ENCODE measurements around the gene TMEM163.
"Not testable (repeated sequence)": the region's sequence is repeated elsewhere in the genome, so short reads cannot be mapped to it uniquely, and the experiment has no call there.

TMEM163 gene

DNA sequence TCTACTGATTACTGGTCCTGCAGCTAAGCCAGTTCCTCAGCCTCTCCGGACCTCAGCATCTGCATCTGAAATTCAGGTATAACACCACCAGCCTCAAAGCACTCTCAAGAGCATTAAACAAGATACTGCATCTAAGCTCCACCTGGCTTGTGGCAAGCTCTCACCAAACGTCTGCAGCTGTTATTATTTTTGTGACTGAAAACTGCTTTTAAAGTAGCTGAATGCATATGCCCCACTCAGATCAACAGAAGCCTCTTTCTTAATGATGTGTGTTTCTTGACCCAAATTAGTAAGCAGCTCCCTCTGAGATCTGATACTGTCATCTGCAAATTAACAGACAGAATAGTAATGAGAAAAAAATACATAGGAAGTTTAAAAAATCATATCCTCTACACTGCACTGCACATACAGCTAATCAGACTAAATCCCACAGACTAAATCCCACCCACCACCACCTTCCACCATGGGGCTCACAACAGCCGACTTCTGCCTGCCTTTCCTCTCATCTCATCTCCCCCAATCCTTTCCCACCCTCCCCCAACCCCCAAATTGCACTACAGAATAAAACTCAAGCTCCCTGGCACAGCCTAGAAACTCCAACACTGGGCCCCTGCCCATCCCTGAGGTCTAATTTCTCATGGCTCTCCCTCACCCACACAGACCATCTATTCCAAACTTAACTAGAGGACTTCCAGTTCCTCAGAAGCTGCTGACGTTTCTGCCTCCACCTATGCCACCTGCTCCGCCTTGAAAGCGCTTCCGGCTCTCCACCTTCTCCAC is 52.9 kb downstream of the TMEM163 start:
- no peak for DNase-seq (ENCODE audit: low spot score)

DNA sequence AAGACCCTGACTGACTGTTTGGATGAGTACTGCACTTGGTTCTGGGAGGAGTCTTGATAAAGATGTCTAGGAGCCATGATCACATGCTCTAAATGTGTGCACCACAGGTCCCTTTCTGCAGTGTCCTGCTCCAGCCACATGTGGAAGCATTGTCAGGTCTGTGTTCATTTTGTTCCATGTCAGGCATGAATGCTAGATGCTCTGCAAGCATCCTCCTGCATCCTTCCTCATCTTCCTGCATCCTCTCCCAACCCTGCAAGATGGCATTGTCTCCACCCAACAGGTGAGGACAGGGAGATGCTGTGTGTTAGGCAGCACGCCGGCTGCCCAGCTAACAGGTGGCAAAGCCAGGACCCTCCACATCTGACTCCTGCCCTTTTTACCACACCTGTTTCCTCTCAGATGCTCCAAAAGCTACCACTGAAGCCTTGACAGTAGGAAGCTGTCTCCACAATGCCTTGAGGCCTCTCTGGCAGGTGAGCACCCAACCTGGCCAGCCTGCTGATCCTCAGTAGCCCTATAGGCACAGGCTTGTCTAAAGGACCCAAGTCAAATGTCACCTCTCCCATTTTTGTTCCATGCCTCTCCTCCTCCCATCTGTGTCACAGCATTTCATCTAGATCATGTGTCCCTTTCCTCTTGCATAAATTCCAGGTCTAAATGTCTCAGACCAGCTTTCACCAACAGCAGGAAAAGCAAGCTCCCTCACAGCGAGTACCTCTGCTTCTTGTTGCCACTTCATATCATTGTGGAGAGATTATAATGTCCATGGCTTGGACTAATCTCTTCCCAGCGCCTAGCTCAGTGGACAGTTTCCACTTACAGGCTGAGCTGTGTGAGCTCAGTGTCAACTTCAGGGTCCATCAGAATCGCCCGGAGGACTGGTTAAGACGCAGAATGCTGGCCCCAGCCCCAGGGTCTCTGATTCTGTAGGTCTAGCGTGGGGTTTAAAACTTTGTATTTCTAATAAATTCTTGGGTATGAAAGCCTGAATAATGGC is 55.0 kb downstream of the TMEM163 start:
- DNase-seq (ENCODE audit: low spot score): no peak

DNA sequence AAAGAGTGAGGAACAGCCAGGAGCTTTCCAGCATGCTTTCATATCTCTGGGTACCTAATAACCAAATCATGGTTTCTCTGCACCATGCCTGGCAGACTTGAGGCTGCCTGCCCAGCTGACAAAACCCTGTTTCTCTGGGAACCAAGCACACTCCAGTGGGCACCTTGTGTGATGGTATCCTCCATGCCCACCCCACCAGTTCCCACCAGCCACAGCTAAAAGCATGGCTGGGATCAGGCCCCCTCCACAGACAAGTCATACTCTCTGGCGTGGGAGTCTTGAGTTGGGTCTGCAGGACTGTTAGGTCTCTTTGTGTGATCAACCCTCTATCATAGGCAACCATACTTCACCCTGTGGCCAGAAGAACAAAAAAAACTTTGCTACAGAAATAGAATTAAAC is 56.0 kb downstream of the TMEM163 start:
- no peak for DNase-seq (ENCODE audit: low spot score)

DNA sequence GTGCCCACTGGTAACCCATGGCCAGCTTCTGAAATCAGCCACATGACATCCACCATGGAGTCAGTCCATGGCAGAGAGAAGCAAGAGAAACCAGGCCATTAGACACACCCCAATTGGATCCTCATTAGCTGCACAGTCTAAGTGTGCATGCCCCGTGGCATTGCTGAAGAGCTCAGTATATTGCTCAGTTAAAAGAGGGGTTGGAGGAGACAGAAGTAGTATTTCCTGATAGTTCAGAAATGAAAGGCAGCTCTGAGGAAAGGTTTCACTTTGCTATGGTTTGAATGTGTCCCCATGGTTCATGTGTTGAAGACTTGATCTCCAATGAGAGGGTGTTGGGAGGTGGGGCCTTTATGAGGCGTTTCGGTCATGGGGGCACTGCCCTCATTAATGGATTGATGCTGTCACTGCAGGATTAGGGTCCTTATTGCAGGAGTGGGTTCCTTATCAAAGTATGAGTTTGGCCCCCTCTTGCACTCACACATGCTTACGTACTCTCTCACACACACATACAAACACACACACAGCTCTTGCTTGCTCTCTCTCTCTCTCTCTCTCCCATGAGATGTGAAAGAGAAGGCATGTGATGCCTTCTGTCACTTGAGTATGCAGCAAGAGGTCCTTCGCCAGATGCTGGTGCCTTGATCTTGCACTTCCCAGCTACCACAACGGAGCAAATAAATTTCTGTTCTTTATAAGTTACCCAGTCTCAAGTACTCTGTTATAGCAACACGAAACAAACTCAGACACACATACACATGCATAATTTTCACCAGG is 58.0 kb downstream of the TMEM163 start:
- no peak for DNase-seq (ENCODE audit: low spot score)

DNA sequence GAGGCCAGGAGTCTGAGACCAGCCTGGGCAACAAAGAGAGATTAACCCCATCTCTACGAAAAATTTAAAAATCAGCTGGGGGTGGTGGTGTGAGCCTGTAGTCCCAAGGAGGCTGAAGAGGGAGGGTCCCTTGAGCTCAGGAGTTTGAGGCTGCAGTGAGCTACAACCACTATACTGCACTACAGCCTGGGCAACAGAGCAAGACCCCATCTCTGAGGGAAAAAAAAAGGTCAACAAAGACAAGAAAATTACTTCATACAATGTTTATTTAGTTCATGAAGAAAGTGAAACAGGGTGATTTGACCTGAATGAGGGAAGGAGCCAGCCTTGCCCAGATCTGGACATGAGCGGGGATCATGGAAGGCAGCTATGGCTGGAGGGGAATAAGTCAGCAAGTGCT is 59.1 kb downstream of the TMEM163 start:
- no peak for DNase-seq (ENCODE audit: low spot score)

DNA sequence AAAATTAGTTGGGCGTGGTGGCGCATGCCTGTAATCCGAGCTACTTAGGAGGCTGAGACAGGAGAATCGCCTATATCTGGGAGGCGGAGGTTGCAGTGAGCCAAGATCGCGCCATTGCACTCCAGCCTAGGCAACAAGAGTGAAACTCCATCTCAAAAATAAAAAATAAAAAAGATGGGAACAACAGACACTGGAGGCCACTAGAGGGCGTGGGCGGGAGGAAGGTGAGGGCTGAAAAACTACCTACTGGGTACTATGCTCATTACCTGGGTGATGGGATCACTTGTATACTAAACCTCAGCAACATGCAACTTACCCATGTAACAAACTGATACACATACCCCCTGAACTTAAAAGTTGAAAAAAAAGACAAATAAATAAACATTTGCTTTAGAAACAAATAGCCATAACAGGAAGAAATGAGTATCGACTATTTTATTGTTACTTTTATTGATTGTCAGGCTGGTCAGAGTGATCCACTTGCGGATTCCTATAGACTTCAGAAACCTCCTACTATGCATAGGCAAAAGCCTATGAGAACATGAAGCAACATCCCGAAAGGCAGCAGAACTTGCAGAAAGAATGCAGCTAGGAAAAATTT is 61.0 kb downstream of the TMEM163 start:
- DNase-seq (ENCODE audit: low spot score): no peak

DNA sequence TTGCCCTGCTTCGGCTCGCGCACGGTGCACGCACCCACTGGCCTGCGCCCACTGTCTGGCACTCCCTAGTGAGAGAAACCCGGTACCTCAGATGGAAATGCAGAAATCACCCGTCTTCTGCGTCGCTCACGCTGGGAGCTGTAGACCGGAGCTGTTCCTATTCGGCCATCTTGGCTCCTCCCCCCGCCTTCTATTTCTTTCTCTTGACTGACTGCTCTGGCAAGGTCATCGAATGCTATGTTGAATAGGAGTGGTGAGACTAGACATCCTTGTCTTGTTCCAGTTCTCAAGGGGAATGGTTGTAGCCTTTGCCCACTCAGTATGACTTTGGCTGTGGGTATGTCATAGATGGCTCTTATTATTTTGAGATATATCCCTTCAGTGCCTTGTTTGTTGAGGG is 62.4 kb downstream of the TMEM163 start:
- DNase-seq (ENCODE audit: low spot score): not testable (repeated sequence)

DNA sequence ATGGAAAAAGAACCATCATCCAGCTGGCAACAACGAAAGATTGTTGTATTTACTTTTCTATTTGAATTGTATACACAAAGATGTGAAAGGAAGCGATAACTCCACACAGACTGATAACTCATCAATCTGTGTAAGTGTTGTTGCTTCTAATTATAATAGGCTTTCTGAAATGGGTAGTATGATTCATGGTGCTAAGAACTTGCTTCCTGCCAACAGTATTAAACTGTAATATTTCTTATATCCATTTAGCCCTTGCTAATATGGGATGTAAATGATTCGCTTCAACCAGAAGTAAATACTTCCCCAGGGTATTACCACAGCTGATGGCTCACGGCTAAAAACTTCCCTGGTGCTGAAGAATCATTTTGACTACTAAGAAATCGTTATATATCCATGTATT is 70.2 kb downstream of the TMEM163 start:
- no peak for DNase-seq (ENCODE audit: low spot score)

DNA sequence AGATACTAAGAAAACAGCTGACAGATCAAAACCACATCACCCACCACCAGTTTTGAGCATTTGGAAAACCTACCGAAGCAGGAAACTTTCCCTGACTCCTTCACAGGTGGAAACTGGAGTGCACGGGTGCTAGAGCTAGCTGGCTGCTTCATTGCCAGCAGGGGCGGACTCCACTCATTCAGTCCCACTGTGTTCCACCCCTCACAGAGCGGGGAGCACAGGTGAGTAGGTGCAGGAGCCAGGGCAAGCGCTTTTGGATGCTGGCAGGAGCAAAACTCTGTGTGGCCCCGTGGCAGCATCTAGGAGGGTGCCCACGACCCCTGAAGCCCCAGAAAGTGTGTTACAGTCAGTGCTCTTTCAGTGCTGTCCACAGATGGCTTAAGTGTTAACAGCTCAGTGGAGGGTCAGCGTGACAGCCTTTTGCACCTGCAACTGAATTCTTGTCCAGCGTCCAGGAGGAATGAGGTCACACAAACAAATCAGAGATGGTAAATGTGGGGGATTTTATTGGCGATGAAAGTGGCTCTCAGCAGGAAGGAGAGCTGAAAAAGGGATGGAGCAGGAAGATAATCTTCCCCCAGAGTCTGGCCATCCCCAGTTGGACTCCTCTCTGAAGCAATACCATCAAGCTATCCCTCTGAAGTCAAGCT is 71.1 kb downstream of the TMEM163 start:
- DNase-seq (ENCODE audit: low spot score): no peak

DNA sequence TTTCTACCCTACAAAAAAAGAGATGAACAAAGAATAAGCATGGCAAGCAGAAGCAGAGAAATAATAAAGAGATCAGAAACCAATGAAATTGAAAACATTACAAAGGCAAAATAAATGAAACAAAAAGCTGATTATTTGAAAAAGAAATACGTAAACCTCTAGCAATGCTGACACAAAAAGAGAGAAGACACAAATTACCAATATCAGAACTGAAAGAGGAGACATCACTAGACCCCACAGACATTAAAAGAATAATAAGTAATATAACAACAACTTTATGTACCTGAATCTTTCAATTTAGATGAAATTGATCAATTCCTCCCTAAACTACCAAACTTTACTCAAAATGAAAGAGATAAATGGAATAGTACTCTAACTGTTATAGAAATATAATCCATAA is 75.9 kb downstream of the TMEM163 start:
- DNase-seq (ENCODE audit: low spot score): no peak

DNA sequence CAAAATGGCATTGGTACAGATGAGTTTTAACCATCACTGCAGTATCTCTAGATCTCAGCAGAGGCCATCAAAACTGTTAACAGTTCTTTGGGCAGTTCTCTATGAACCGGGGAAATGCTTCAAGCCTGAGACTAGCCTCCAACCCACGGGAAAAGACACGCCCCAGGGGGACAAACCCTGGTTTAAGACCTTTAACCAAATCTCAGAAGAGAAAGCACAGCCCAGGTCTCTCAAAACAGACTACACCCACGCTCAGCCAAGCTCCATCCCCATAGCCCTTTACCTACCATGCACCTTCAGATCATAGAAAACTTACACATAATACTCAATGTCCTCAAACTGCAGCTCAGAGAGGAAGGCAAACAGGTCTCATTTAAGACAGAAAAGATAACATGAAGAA is 78.3 kb downstream of the TMEM163 start:
- no peak for DNase-seq (ENCODE audit: low spot score)

DNA sequence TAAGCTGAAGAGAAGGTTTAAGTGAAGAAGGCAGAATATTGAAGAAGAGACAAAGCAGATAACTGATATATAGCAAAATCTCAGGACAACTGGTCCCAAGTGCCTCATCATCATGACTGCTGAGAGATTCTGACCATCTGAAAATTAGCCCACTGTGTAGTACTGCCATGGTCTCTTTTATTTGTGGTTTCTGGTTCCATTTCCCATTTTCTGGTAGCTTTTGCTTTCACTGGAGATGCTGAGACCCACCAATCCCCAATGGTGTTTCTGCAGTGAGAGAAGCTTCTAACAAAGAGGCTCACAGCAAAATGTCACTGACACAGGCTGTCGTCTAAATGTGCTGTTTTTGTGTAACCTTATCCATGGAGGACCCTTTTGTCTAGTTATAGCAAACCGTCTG is 79.5 kb downstream of the TMEM163 start:
- no peak for DNase-seq (ENCODE audit: low spot score)

DNA sequence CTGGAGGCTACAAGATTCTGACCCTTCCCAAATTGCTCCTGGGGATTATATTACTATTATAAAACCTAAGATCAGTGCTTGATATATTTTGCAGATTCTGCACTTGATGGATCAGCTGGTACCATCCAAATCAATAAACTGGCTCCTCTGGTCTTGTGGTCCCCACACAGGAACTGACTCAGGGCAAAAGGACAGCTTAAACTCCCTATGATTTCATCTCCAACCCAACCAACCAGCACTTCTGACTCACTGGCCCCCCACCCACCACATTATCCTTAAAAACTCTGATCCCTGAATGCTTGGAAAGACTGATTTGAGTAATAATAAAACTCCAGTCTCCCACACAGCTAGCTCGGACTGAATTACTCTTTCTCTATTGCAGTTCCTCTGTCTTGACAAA is 82.1 kb downstream of the TMEM163 start:
- no peak for DNase-seq (ENCODE audit: low spot score)

DNA sequence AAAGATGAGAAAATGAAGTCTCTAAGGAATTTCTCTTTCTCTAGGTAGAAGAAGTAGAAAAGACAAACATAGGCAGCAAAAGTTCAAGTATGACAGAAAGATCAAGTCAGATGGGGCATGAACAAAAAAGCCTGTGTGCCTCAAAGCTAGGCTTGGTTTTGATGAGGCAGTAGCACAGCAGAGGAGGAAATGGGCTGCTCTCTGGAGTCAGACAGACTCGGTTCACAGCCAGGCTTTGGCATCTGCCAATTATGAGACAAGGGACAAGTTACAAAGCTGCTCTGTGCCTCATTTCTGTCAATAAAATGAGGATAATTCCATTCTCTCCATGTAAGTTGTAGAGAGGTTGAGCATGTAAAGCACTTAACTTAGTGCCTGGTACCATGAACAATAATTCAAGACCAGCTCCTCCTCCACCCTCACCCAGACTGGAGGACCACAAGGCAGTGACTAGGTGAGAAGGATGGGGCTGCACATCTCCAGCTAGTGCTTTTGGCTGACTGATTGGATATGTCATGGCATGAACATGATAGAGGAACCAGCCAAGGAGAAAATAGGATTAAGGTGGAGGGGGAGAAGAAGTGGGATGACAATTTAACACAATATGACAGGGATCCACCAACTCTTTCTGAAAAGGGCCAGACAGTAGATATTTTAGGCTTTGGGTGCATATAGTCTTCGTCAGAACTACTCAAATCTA is 84.6 kb downstream of the TMEM163 start:
- DNase-seq (ENCODE audit: low spot score): no peak

DNA sequence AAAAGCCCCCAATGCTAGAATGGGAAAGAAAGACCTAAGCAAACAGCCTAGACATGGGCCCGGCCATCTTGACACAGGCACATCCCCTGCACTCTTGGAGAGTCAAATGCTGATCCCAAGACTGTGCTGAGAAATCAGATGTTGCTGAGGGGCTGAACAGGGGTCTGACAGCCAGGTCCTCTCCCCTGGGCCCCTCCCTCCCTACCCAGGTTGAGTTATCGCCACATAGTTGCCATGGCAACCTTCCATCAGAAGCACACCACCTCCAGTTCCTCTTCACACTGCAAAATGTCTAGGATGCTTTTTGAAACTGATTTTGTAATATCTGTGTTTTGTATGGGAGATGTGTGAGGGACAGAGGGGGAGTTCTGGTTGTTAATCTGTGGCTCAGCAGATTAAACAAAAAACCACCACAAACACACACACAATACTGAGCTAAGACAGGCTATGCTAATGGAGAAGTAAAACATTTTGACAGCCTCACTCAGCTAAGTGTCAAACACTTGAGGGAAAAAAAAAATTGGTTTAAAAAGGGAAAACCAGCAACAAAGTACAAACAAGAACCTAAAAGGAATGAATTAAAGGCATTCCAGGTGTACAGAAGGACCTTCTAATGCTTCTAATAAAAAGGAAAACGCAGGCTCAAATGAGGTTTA is 88.2 kb downstream of the TMEM163 start:
- no peak for DNase-seq (ENCODE audit: low spot score)

DNA sequence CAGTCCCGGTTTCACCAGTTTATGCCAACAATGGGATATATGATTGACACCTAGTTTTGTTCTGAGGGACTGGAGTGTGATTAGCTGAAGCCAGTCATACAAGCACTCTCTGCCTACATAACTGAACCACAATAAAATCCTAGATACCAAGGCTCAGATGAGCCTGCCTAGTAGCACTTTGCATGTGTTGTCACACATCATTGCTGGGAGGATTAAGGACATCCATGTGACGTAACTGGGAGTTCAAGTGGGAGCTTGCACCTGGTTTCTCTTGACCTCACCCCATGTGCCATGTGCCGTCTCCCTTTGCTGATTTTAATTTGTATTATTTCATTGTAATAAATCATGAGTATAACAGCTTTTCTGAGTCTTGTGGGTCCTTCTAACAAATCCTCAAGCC is 90.3 kb downstream of the TMEM163 start:
- DNase-seq (ENCODE audit: low spot score): no peak

DNA sequence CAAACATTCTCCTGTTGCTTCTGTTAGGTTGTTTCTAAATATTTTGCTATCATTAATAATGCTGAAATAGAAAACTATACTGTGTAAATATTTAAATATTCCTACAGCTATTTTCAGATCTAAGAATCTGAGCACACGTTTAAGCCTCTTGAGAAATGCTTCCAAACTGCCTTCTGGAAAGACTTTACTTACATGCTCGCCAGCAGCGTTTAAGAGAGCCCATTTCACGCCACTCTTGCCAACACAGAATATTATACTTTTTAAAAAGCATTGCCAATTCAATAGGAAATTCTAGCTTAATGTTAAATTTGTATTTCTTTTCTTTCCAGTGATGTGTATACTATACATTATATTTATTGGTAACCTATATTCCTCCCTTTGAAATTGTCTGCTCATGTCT is 92.0 kb downstream of the TMEM163 start:
- no peak for DNase-seq (ENCODE audit: low spot score)

DNA sequence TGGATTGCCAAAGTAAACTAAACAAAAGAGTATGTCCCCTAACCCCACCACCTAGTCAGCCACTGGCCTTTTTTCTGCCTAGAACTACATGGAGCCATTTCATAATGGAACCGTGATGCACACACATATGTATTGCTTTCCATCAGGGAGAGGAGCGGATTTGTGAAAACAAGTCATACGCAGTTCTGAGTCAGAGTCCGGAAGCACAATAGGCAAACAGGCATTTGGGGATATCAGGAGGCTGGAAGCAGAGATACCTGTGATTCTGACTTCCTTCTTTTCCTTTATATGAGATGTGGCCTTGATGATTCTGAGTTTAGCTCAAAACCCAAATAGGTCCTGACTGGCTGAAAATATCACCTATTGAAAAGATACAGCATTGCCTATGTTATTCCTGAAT is 93.5 kb downstream of the TMEM163 start:
- no peak for DNase-seq (ENCODE audit: low spot score)

DNA sequence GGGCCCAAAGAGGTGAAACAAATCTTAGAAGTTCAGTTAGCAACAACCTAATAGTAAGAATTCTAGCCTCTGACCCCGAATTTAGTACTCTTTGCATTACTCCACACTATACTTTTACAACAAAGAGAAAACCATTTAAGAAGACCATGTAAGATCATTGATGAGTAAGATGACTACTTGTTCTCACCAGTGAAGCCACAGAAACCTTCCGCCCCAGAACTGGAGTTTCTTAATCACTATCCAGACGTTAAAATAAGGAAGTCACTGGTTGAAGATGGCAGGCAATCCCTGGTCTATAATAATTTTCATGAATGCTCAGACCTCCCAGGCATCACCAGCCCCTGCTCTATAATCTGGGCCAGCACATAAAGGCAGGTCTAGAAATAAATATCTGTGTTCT is 95.0 kb downstream of the TMEM163 start:
- DNase-seq (ENCODE audit: low spot score): no peak

DNA sequence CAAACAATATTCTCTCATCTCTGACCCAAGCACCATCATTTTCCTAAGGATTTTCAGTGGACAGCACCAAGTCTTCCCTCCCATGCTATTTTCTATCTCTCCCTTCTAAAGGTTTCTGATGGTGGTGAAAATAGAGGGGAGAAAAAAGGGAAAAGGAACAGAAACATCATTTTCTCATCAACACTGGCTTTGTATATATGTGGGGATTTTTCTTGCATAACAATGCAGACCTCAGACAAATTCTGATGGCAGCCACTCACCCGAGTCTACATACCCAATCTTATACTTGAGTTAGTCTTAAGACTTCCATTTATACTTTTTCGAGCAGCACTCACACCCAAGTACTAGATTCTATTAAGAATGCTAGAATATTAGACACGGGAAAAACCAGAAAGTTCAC is 95.8 kb downstream of the TMEM163 start:
- DNase-seq (ENCODE audit: low spot score): no peak

Data from iPS-NIHi11 (cell line).